Upper lobe of left lung (tissue), 6 donors: Measurements from ENCODE around the gene ATP1A1. TPM values are rescaled to one million over a fixed set of nuclear protein-coding genes. Genes with fewer than 3 reads are reported as not detected.

ENCODE experiments used
- ATAC-seq, 2 donors: fragments of 200-7000 bp; cut with Tn5 transposase; one replicate each; pipeline ENCODE4 v1.9.1; 2022; ENCODE audit warnings: mild to moderate bottlenecking in 2 of 2, moderate library complexity in 2 of 2; ENCODE audit not compliant: low FRiP score in 2 of 2
- DNase-seq, 2 donors: peaks; one replicate each; pipeline ENCODE4 v3.0.0-alpha.2; 2019 to 2020
- H3K27ac ChIP-seq, 4 donors: fragments of 200-600 bp; sonication (generic); one replicate each; pipeline ENCODE4 v1.5.1; 2016 to 2019
- H3K27me3 ChIP-seq, 4 donors: fragments of 200-600 bp; sonication (generic); one replicate each; pipeline ENCODE4 v1.5.1; 2017 to 2019
- H3K36me3 ChIP-seq, 4 donors: fragments of 200-600 bp; sonication (generic); one replicate each; pipeline ENCODE4 v1.5.1; 2016 to 2019
- H3K4me1 ChIP-seq, 4 donors: fragments of 200-600 bp; sonication (generic); one replicate each; pipeline ENCODE4 v1.5.1; 2018 to 2019
- H3K4me3 ChIP-seq, 4 donors: fragments of 200-600 bp; sonication (generic); one replicate each; pipeline ENCODE4 v1.5.1; 2017 to 2019; ENCODE audit warnings: mild to moderate bottlenecking in 2 of 4, moderate library complexity in 1 of 4
- H3K9me3 ChIP-seq, 4 donors: fragments of 200-600 bp; sonication (generic); one replicate each; pipeline ENCODE4 v1.5.1; 2018 to 2019
- EP300 ChIP-seq, 4 donors: sonication (generic); formaldehyde crosslinking; IDR thresholded peaks; one replicate each; pipeline ENCODE4 v1.5.1; 2017; ENCODE audit warnings: antibody characterized with exemption in 4 of 4, control low read depth in 2 of 4
- POLR2A ChIP-seq, 4 donors: fragments of 450-650 bp; IDR thresholded peaks; one replicate each; pipeline ENCODE4 v1.5.1; 2016 to 2017; ENCODE audit warnings: antibody characterized with exemption in 4 of 4, mild to moderate bottlenecking in 2 of 4
- POLR2AphosphoS5 ChIP-seq, 2 donors: sonication (generic); formaldehyde crosslinking; IDR thresholded peaks; one replicate each; pipeline ENCODE4 v1.5.1; 2017; ENCODE audit warnings: antibody characterized with exemption in 2 of 2
- WGBS, 2 donors: methylation state at CpG; one replicate each; pipeline ENCODE4 v1.1.5; 2017 to 2018; 5-methylcytosine and 5-hydroxymethylcytosine counted together
- total RNA-seq, 6 donors: library from RNA; depleted of rRNA in 4 of 6; stranded (reverse); fragments of >200 nt in 4 of 6; gene quantifications; one replicate each; pipeline versions ENCODE4 v1.1.0 to v1.2.1, GENCODE V29; 2016 to 2021
- TF ChIP-seq, protein P1 (sequence below), 6 experiments: fragments of 450-650 bp in 4 of 6; fragments of 200-600 bp in 2 of 6; sonication (generic) in 2 of 6; IDR thresholded peaks; one replicate each; pipeline ENCODE4 v1.5.1; 2016 to 2019; ENCODE audit warnings: antibody characterized with exemption in 6 of 6
- donor health status: DM: no; HTN: no; CAD: no; lungs with moderate emphysema.
- donor health status: DM: no; HTN: yes; CAD: no; lungs with severe emphysema.

The ATP1A1 gene
- total RNA-seq, 6 donors from 2014 or later, result 383 to 829 (median 696) TPM

DNA sequence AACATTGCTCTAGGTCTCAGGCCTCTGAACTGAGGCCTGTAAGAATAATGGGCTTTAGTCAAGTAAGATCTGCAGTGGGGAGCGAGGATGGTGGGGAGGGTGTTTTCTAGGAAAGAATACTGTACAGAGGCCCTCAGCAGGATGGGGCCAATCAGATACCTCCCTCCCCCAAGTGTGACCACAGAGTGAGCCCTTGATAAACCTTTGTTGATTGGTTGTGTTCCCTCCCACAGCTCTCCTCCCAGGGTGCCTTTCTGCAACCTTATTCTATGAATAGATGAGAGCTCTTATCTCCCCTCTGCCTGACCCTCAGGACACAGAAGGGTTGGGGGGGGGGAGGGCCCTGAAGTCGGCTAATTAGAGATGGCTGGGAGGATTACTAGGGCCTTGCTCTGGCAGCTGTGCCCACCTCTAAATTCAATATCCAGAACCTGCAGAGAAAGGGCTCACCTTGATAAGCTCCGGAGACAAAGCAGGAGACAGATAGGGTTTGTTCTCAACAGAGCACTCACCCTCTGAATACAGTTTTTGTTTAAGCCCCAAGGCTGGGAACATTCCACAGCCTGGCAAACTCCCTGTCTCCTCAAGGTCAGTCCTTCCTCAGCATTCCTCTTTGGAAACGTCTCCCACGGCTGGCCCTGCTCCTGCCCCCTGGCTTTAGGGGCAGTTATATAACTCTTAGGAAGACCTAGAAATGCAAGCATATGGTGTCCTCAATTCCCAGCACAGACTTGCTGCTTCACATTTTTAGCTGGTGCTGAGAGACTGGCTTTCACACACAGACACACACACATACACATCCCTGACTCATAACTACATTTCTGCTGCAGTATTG is 42.9 kb downstream of the ATP1A1 start:
- no peaks in the 10 kb centered on the region for H3K36me3 ChIP-seq
- H3K4me1 ChIP-seq, result peaks cover 9 to 22% (median 15%) of the 10 kb centered on the region in 4 donors
- DNase-seq (no peak), ATAC-seq (no peak)
- H3K9me3 ChIP-seq, result no peaks in the 10 kb centered on the region
- H3K27me3 ChIP-seq, result no peaks in the 10 kb centered on the region
- 65 to 67% methylated on average over 5 of the region's 5 CpGs for WGBS, 2 donors
- no peak for TF ChIP-seq EP300 (IDR thresholded peaks at IDR 0.05)
- no peak for TF ChIP-seq POLR2AphosphoS5 (IDR thresholded peaks at IDR 0.05)
- no peak for TF ChIP-seq POLR2A (IDR thresholded peaks at IDR 0.05)
- TF ChIP-seq, protein P1, sequence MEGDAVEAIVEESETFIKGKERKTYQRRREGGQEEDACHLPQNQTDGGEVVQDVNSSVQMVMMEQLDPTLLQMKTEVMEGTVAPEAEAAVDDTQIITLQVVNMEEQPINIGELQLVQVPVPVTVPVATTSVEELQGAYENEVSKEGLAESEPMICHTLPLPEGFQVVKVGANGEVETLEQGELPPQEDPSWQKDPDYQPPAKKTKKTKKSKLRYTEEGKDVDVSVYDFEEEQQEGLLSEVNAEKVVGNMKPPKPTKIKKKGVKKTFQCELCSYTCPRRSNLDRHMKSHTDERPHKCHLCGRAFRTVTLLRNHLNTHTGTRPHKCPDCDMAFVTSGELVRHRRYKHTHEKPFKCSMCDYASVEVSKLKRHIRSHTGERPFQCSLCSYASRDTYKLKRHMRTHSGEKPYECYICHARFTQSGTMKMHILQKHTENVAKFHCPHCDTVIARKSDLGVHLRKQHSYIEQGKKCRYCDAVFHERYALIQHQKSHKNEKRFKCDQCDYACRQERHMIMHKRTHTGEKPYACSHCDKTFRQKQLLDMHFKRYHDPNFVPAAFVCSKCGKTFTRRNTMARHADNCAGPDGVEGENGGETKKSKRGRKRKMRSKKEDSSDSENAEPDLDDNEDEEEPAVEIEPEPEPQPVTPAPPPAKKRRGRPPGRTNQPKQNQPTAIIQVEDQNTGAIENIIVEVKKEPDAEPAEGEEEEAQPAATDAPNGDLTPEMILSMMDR (IDR thresholded peaks at IDR 0.05), result no peak
- no peak overlapping the region for H3K4me3 ChIP-seq
- no peak overlapping the region for H3K27ac ChIP-seq

DNA sequence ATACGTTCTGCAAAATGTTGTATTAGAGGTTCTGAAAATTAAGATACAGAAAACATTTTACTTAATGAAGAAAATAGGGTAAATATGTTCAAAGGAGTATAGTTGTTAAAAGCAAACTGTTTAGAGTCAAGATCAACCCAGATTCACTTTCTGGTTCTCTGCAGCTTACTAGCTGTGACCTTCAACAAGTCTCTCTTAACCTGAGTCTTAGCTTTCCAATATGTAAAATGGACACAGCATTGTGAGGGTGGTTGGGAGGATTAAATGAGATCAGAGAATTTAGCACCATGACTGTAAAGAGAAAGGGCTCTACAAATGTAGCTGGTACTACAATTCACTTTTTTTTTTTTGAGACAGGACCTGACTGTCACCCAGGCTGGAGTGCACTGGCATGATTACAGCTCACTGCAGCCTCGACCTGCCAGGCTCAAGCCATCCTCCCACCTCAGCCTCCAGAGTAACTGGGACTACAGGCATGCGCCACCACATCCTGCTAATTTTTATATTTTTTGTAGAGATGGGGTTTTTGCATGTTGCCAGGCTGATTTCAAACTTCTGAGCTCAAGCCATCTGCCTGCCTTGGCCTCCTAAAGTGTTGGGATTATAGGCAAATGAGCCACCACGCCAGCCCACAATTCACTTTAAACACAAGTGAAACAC is 43.9 kb downstream of the ATP1A1 start:
- TF ChIP-seq EP300 (IDR thresholded peaks at IDR 0.05) (no peak), POLR2AphosphoS5 (IDR thresholded peaks at IDR 0.05) (no peak), POLR2A (IDR thresholded peaks at IDR 0.05) (no peak)
- TF ChIP-seq, protein P1 (IDR thresholded peaks at IDR 0.05), result no peak
- Histone ChIP-seq H3K27ac (no peak overlapping the region), H3K4me1 (peaks cover 9 to 22% (median 15%) of the 10 kb centered on the region in 4 donors), H3K27me3 (no peaks in the 10 kb centered on the region), H3K9me3 (no peaks in the 10 kb centered on the region), H3K4me3 (no peak overlapping the region), H3K36me3 (no peaks in the 10 kb centered on the region)
- ATAC-seq (no peak), DNase-seq (no peak)
- 90 to 99% methylated on average over 4 of the region's 4 CpGs for whole genome bisulfite sequencing, 2 donors

DNA sequence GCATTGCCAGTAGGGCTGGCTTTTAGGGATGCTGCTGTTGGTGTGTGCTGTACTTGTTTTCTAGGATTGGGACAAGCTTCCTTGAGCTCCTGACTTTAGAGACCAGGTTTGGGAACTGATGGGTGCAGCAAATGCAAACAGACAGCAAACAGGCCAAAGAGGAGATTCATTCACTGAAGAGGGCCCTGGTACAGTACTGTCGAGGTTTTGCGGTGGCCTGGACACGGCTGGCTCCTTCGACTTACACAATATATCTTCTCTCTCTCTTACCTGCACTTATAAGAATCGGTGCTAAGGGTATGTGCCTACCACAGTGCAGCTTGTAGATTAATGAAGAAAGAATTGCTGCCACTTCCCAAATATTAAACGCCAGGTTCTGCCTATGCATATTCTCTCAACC is 44.6 kb downstream of the ATP1A1 start:
- DNase-seq (no peak), ATAC-seq (no peak)
- Histone ChIP-seq H3K9me3 (no peaks in the 10 kb centered on the region), H3K36me3 (no peaks in the 10 kb centered on the region), H3K4me3 (peak overlapping the region in 3 of 4 donors; percentile 61 to 77 (median 65)), H3K27ac (peak overlapping the region in 1 of 4 donors; percentile 80), H3K27me3 (no peaks in the 10 kb centered on the region), H3K4me1 (peaks cover 9 to 22% (median 15%) of the 10 kb centered on the region in 4 donors)
- TF ChIP-seq POLR2A (IDR thresholded peaks at IDR 0.05) (no peak), EP300 (IDR thresholded peaks at IDR 0.05) (no peak)
- TF ChIP-seq, protein P1 (IDR thresholded peaks at IDR 0.05), result no peak
- WGBS, 2 donors, result 75 to 76% methylated on average over 6 of the region's 6 CpGs

DNA sequence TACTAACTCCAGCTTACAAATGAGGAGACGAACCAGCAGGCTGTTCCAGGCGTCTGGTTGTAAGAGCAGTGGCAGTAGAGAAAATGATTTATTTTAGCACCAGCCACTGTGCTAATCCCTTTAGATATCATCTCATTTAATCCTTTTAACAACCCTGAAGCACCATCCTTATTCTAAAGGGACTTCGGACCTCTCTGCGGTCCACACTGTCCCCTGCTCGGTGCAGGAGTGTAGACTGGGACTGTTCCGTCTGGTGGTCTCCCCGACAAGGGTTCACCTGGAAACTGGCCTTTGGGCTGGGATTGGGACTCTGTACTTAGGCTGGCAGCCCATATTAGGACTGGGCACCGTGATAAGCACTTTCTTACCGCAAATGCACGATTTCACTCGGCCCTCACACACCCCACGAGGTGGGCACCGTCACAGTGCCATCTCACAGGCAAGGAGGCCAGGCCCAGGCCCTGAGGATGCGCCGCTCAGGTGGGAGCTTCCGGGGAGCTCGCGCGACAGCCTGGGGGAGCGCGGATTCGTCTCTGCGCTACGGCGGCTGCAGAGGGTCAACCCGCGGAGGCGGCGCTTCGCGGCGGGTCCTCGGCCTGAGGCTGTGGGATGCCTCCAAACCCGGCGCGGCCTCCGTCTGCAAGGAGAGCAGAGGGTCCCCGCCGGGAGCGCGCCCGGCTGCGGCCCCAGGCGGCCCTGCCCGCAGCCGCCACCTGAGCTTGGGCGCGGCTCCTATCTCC is 45.2 kb downstream of the ATP1A1 start:
- DNase-seq (peak; percentile 77 to 97), ATAC-seq (peak; percentile 91 to 97)
- no peaks in the 10 kb centered on the region for H3K9me3 ChIP-seq
- peak overlapping the region; percentile 1 to 80 (median 59) for H3K27ac ChIP-seq
- H3K4me1 ChIP-seq, result peaks cover 9 to 22% (median 15%) of the 10 kb centered on the region in 4 donors
- peak overlapping the region; percentile 61 to 84 (median 71) for H3K4me3 ChIP-seq
- H3K36me3 ChIP-seq, result no peaks in the 10 kb centered on the region
- H3K27me3 ChIP-seq, result no peaks in the 10 kb centered on the region
- 3 to 7% methylated on average over 16 to 38 of the region's 48 CpGs for WGBS, 2 donors
- TF ChIP-seq POLR2A (IDR thresholded peaks at IDR 0.05) (peak in 1 of 4 donors; percentile 75), EP300 (IDR thresholded peaks at IDR 0.05) (no peak), POLR2AphosphoS5 (IDR thresholded peaks at IDR 0.05) (peak; percentile 72 to 85)
- TF ChIP-seq, protein P1 (IDR thresholded peaks at IDR 0.05), result peak in 1 of 6 experiments; percentile 31
